ENCODE data around the gene GAS2L2.

Gene GAS2L2

DNA sequence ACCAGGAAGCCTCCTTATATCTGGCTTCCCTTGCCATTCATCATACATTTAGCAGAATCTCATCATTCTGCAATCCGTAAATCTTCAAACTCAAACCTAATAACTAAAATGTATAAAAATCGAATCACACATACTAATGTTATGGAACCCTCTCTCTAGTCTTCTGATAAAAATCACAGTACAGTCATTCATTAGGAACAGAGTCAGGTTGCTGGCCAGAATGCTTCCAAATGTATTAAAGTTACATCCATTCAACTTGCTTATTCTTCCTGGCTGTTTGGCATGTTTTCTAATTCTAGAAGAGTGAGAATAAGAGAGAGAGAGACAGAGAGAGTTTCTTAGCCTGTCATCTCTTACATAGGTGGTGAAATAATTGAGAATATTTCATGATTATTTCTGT is 38.1 kb downstream of the GAS2L2 start:
- peaks cover 11% of the 10 kb centered on the region for H3K36me3 ChIP-seq (replicated peaks; ENCODE audit: low read depth, low read length)
- H3K4me2 ChIP-seq (ENCODE audit: low read length): no peak overlapping the region
- no peak overlapping the region for H3K27ac ChIP-seq (ENCODE audit: low read length)
- H3K9ac ChIP-seq (ENCODE audit: low read length): no peak overlapping the region
- no peaks in the 10 kb centered on the region for H3K9me3 ChIP-seq (ENCODE audit: insufficient read depth, low read length)
- H2AFZ ChIP-seq (ENCODE audit: low read depth, low read length): no peak overlapping the region
- no peaks in the 10 kb centered on the region for H3K79me2 ChIP-seq (ENCODE audit: low read length)
- no peaks in the 10 kb centered on the region for H3K27me3 ChIP-seq (ENCODE audit: low read depth, low read length)
- no peaks in the 10 kb centered on the region for H3K4me1 ChIP-seq (ENCODE audit: low read length)
- H3K4me3 ChIP-seq (ENCODE audit: low read length): no peak overlapping the region
- peaks cover 4% of the 10 kb centered on the region; the same call in 1 of the 2 replicates for H4K20me1 ChIP-seq (ENCODE audit: insufficient read depth, low read length)
- TF ChIP-seq, protein P1, sequence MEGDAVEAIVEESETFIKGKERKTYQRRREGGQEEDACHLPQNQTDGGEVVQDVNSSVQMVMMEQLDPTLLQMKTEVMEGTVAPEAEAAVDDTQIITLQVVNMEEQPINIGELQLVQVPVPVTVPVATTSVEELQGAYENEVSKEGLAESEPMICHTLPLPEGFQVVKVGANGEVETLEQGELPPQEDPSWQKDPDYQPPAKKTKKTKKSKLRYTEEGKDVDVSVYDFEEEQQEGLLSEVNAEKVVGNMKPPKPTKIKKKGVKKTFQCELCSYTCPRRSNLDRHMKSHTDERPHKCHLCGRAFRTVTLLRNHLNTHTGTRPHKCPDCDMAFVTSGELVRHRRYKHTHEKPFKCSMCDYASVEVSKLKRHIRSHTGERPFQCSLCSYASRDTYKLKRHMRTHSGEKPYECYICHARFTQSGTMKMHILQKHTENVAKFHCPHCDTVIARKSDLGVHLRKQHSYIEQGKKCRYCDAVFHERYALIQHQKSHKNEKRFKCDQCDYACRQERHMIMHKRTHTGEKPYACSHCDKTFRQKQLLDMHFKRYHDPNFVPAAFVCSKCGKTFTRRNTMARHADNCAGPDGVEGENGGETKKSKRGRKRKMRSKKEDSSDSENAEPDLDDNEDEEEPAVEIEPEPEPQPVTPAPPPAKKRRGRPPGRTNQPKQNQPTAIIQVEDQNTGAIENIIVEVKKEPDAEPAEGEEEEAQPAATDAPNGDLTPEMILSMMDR (IDR thresholded peaks at IDR 0.05; ENCODE audit: low read depth, low read length): no peak
- TF ChIP-seq EZH2phosphoT487 (IDR thresholded peaks at IDR 0.05; ENCODE audit: low read depth): no peak

DNA sequence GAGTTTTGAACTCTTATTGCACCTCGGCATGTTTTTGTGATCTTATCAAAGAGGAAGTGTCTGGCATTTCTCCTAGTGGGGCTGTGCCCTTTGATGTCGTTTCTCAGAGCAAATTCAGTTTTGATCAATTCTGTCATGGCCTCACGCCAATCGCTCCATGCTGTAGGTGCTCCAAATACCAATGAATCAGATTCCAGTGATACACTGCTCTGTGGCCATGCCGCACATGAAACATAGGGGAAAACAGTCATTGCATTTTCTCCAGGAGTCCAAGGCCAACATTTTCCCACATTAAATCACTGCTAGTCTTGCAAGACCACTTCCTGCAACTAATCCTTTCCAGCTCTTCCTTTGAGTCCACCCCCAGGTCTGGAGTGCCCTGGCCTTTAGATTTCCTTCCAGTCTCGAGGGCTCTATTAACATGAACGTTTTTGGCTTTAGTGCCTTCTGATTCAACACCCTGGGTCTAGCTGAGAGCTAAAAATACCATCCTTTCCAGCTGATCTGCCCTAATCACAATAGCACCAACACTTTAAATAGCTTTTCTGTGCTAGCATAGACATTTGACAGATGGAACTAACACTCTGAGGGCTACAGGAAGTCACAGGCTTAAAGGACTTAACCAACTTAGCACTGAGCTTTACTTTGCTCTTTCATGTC is 39.8 kb downstream of the GAS2L2 start:
- Histone ChIP-seq H3K4me2 (ENCODE audit: low read length) (no peak overlapping the region), H3K4me1 (ENCODE audit: low read length) (peaks cover 6% of the 10 kb centered on the region; the same call in 1 of the 2 replicates), H3K27ac (ENCODE audit: low read length) (no peak overlapping the region), H3K36me3 (replicated peaks; ENCODE audit: low read depth, low read length) (peaks cover 8% of the 10 kb centered on the region), H3K9ac (ENCODE audit: low read length) (no peak overlapping the region), H4K20me1 (ENCODE audit: insufficient read depth, low read length) (peaks cover 4% of the 10 kb centered on the region; the same call in 1 of the 2 replicates), H3K9me3 (ENCODE audit: insufficient read depth, low read length) (no peaks in the 10 kb centered on the region), H3K4me3 (ENCODE audit: low read length) (no peak overlapping the region), H3K79me2 (ENCODE audit: low read length) (no peaks in the 10 kb centered on the region), H2AFZ (ENCODE audit: low read depth, low read length) (no peak overlapping the region), H3K27me3 (ENCODE audit: low read depth, low read length) (no peaks in the 10 kb centered on the region)
- TF ChIP-seq, protein P1 (IDR thresholded peaks at IDR 0.05; ENCODE audit: low read depth, low read length): no peak
- TF ChIP-seq EZH2phosphoT487 (IDR thresholded peaks at IDR 0.05; ENCODE audit: low read depth): no peak

DNA sequence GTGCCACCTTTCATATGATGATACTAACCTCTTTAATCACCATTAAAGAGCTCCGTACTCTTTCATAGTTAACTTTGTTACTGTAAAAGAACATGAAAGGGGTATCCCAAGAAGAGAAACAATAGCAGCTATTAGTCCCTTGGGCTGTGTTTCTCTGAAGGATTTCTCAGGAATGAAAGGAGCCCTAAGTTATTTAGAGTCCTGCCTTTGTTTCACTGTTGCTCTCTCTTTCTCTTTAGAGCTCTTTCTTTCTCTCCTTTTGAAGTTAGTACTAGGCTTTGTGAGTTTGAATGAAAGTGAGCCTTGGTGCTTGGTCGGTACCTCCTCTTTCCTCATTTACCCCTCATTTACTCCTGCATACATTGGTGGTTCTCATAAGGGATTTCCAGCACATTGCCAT is 42.1 kb downstream of the GAS2L2 start:
- Histone ChIP-seq H3K27ac (ENCODE audit: low read length) (no peak overlapping the region), H3K79me2 (ENCODE audit: low read length) (no peaks in the 10 kb centered on the region), H3K27me3 (ENCODE audit: low read depth, low read length) (no peaks in the 10 kb centered on the region), H3K4me2 (ENCODE audit: low read length) (no peak overlapping the region), H3K36me3 (replicated peaks; ENCODE audit: low read depth, low read length) (peaks cover 8% of the 10 kb centered on the region), H3K9me3 (ENCODE audit: insufficient read depth, low read length) (no peaks in the 10 kb centered on the region), H3K4me3 (ENCODE audit: low read length) (no peak overlapping the region), H3K9ac (ENCODE audit: low read length) (no peak overlapping the region), H4K20me1 (ENCODE audit: insufficient read depth, low read length) (no peaks in the 10 kb centered on the region), H2AFZ (ENCODE audit: low read depth, low read length) (no peak overlapping the region), H3K4me1 (ENCODE audit: low read length) (peaks cover 6% of the 10 kb centered on the region; the same call in 1 of the 2 replicates)
- no peak for TF ChIP-seq EZH2phosphoT487 (IDR thresholded peaks at IDR 0.05; ENCODE audit: low read depth)
- TF ChIP-seq, protein P1 (IDR thresholded peaks at IDR 0.05; ENCODE audit: low read depth, low read length): no peak

DNA sequence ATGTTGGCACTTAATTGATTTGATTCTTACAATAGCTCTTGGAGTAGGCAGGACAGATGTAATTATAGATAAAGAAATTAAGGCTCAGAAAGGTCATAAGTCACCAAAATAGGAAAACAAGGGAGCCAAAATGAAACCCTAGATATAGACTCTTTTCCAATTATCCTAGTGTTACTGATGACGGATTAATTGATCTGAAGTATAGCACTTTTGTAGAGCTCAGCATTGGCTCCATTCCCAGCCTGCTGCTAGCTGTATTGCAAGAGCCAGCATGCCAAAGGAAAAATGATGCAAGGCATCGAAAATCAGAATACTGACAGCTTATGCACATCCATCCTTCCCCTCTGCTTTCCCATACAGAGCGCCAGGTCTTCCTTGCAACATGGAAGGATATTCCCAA is 43.2 kb downstream of the GAS2L2 start:
- Histone ChIP-seq H3K4me3 (ENCODE audit: low read length) (no peak overlapping the region), H3K27ac (ENCODE audit: low read length) (no peak overlapping the region), H3K79me2 (ENCODE audit: low read length) (no peaks in the 10 kb centered on the region), H2AFZ (ENCODE audit: low read depth, low read length) (no peak overlapping the region), H3K36me3 (replicated peaks; ENCODE audit: low read depth, low read length) (peaks cover 8% of the 10 kb centered on the region), H3K4me1 (ENCODE audit: low read length) (peaks cover 6% of the 10 kb centered on the region; the same call in 1 of the 2 replicates), H3K27me3 (ENCODE audit: low read depth, low read length) (no peaks in the 10 kb centered on the region), H3K9me3 (ENCODE audit: insufficient read depth, low read length) (no peaks in the 10 kb centered on the region), H3K9ac (ENCODE audit: low read length) (no peak overlapping the region), H4K20me1 (ENCODE audit: insufficient read depth, low read length) (no peaks in the 10 kb centered on the region), H3K4me2 (ENCODE audit: low read length) (no peak overlapping the region)
- TF ChIP-seq, protein P1 (IDR thresholded peaks at IDR 0.05; ENCODE audit: low read depth, low read length): no peak
